WTC11 (cell line): ENCODE measurements around the gene PARL. TPM values are rescaled to one million over a fixed set of nuclear protein-coding genes. Genes with fewer than 3 reads are reported as not detected.

Source experiments
- ATAC-seq: fragments of 200-7000 bp; cut with Tn5 transposase; 2 replicates; pipeline ENCODE4 v1.10.0; 2021; ENCODE audit warnings: mild to moderate bottlenecking, moderate library complexity
- CTCF ChIA-PET: fragments of 300-600 bp; sonication (Branson Sonifier 250); formaldehyde crosslinking; loops from one replicate; lab custom pipeline; 2021; ENCODE audit warnings: antibody characterized with exemption; lab: Charles Lee
- POLR2A ChIA-PET: fragments of 350-600 bp; sonication (Branson Sonifier 250); formaldehyde crosslinking; loops from one replicate; lab custom pipeline; 2021; ENCODE audit warnings: antibody characterized with exemption; lab: Charles Lee
- DNase-seq: peaks from one replicate; pipeline ENCODE4 v3.0.0; 2021; ENCODE audit warnings: low spot score
- H3K27ac Mint-ChIP-seq: 2 replicates; pipeline ENCODE4 v1.8.0; 2021; ENCODE audit warnings: mixed read lengths
- H3K27me3 Mint-ChIP-seq: 2 replicates; pipeline ENCODE4 v1.8.0; 2021; ENCODE audit warnings: low read depth, mild to moderate bottlenecking, moderate library complexity, mixed read lengths
- H3K36me3 Mint-ChIP-seq: 2 replicates; pipeline ENCODE4 v1.8.0; 2021; ENCODE audit warnings: mixed read lengths
- H3K4me1 Mint-ChIP-seq: 2 replicates; pipeline ENCODE4 v1.8.0; 2022; ENCODE audit warnings: mixed read lengths
- H3K4me3 Mint-ChIP-seq: 2 replicates; pipeline ENCODE4 v1.8.0; 2021; ENCODE audit warnings: mild to moderate bottlenecking, moderate library complexity, mixed read lengths
- H3K9me3 Mint-ChIP-seq: 2 replicates; pipeline ENCODE4 v1.8.0; 2021; ENCODE audit warnings: mixed read lengths
- AR ChIP-seq: fragments of 250-450 bp; sonication (Bioruptor Pico); IDR thresholded peaks from 2 replicates; pipeline ENCODE4 v1.9.0; 2021; ENCODE audit warnings: mild to moderate bottlenecking
- ARID4B ChIP-seq: sonication (generic); formaldehyde crosslinking; IDR thresholded peaks from 2 replicates; pipeline ENCODE4 v1.8.0; 2023; ENCODE audit warnings: missing genetic modification reagents, mild to moderate bottlenecking, borderline replicate concordance
- ATF1 ChIP-seq: sonication (generic); formaldehyde crosslinking; IDR thresholded peaks from 2 replicates; pipeline ENCODE4 v1.8.1; 2023; ENCODE audit warnings: mild to moderate bottlenecking, moderate library complexity, missing genetic modification reagents
- ATF3 ChIP-seq: sonication (generic); formaldehyde crosslinking; conservative IDR thresholded peaks from 2 replicates; pipeline ENCODE4 v1.8.1; 2022; ENCODE audit warnings: mild to moderate bottlenecking, missing genetic modification reagents
- CREB1 ChIP-seq: sonication (generic); formaldehyde crosslinking; IDR thresholded peaks from 2 replicates; pipeline ENCODE4 v1.8.0; 2023; ENCODE audit warnings: mild to moderate bottlenecking, missing genetic modification reagents
- ESRRA ChIP-seq: sonication (generic); formaldehyde crosslinking; IDR thresholded peaks from 2 replicates; pipeline ENCODE4 v1.8.1; 2022; ENCODE audit warnings: mild to moderate bottlenecking, missing genetic modification reagents, borderline replicate concordance
- GTF2I ChIP-seq: fragments of 250-450 bp; sonication (Bioruptor Pico); conservative IDR thresholded peaks from 2 replicates; pipeline ENCODE4 v1.4.0; 2021; ENCODE audit warnings: mild to moderate bottlenecking
- HMGA2 ChIP-seq: fragments of 250-450 bp; sonication (Bioruptor Pico); IDR thresholded peaks from 2 replicates; pipeline ENCODE4 v1.4.0; 2021; ENCODE audit warnings: mild to moderate bottlenecking, moderate library complexity
- HMGXB4 ChIP-seq: sonication (generic); formaldehyde crosslinking; IDR thresholded peaks from 2 replicates; pipeline ENCODE4 v1.8.1; 2023; ENCODE audit warnings: mild to moderate bottlenecking, moderate library complexity, missing genetic modification reagents
- JUN ChIP-seq: sonication (generic); formaldehyde crosslinking; IDR thresholded peaks from 2 replicates; pipeline ENCODE4 v1.8.0; 2023; ENCODE audit warnings: mild to moderate bottlenecking, missing genetic modification reagents
- MYBL2 ChIP-seq: sonication (generic); formaldehyde crosslinking; IDR thresholded peaks from 2 replicates; pipeline ENCODE4 v1.8.1; 2023; ENCODE audit warnings: mild to moderate bottlenecking, moderate library complexity, missing genetic modification reagents
- NFATC4 ChIP-seq: fragments of 250-450 bp; sonication (Bioruptor Pico); IDR thresholded peaks from 2 replicates; pipeline ENCODE4 v1.9.0; 2021; ENCODE audit warnings: mild to moderate bottlenecking
- NR3C1 ChIP-seq: sonication (generic); formaldehyde crosslinking; conservative IDR thresholded peaks from 2 replicates; pipeline ENCODE4 v1.8.1; 2023; ENCODE audit warnings: low read depth, mild to moderate bottlenecking, missing genetic modification reagents
- OVOL2 ChIP-seq: fragments of 250-450 bp; sonication (Bioruptor Pico); IDR thresholded peaks from 2 replicates; pipeline ENCODE4 v1.9.0; 2021; ENCODE audit warnings: mild to moderate bottlenecking, borderline replicate concordance
- PREB ChIP-seq: sonication (generic); formaldehyde crosslinking; IDR thresholded peaks from 2 replicates; pipeline ENCODE4 v1.8.1; 2022; ENCODE audit warnings: mild to moderate bottlenecking, missing genetic modification reagents, moderate library complexity, borderline replicate concordance
- SMAD3 ChIP-seq: sonication (generic); formaldehyde crosslinking; IDR thresholded peaks from 2 replicates; pipeline ENCODE4 v1.8.0; 2022; ENCODE audit warnings: missing genetic modification reagents, mild to moderate bottlenecking, borderline replicate concordance
- USF2 ChIP-seq: sonication (generic); formaldehyde crosslinking; IDR thresholded peaks from 2 replicates; pipeline ENCODE4 v1.8.1; 2023; ENCODE audit warnings: mild to moderate bottlenecking, missing genetic modification reagents, moderate library complexity
- ZBTB21 ChIP-seq: sonication (generic); formaldehyde crosslinking; IDR thresholded peaks from 2 replicates; pipeline ENCODE4 v1.8.1; 2023; ENCODE audit warnings: mild to moderate bottlenecking, missing genetic modification reagents, borderline replicate concordance
- ZNF138 ChIP-seq: sonication (generic); formaldehyde crosslinking; conservative IDR thresholded peaks from 2 replicates; pipeline ENCODE4 v1.8.1; 2022; ENCODE audit warnings: mild to moderate bottlenecking, moderate library complexity, missing genetic modification reagents
- ZNF281 ChIP-seq: sonication (generic); formaldehyde crosslinking; IDR thresholded peaks from 2 replicates; pipeline ENCODE4 v1.8.0; 2023; ENCODE audit warnings: mild to moderate bottlenecking, missing genetic modification reagents
- ZNF416 ChIP-seq: fragments of 250-450 bp; sonication (Bioruptor Pico); IDR thresholded peaks from 2 replicates; pipeline ENCODE4 v1.9.0; 2021; ENCODE audit warnings: mild to moderate bottlenecking, inconsistent platforms
- ZNF423 ChIP-seq: fragments of 250-450 bp; sonication (Bioruptor Pico); IDR thresholded peaks from 2 replicates; pipeline ENCODE4 v2.1.2; 2022; ENCODE audit warnings: mild to moderate bottlenecking, moderate library complexity
- total RNA-seq: library from RNA; stranded (reverse); gene quantifications from 3 replicates; pipeline ENCODE4 v1.2.3, GENCODE V29; 2021

PARL gene
- total RNA-seq, 1 experiment from 2014 or later: 93.5 TPM

GRCh38 chr3:183796372-183796771 lies 88.3 kb downstream of the PARL start (continued):
- TF ChIP-seq ARID4B (no peak), AR (CRISPR knock-in tag) (no peak), ZBTB21 (no peak), OVOL2 (CRISPR knock-in tag) (no peak), JUN (CRISPR knock-in tag) (no peak), SMAD3 (no peak), ESRRA (CRISPR knock-in tag) (no peak), MYBL2 (no peak), NFATC4 (CRISPR knock-in tag) (no peak), ATF3 (CRISPR knock-in tag) (no peak)

- CTCF ChIA-PET: no interaction called here
- TF ChIP-seq ZNF416 (CRISPR knock-in tag) (no peak), PREB (CRISPR knock-in tag) (no peak), ZNF138 (CRISPR knock-in tag) (no peak), ZNF423 (CRISPR knock-in tag) (no peak), ATF1 (CRISPR knock-in tag) (no peak), CREB1 (CRISPR knock-in tag) (no peak), GTF2I (CRISPR knock-in tag) (no peak), HMGA2 (CRISPR knock-in tag) (no peak), ZNF281 (CRISPR knock-in tag) (no peak), NR3C1 (CRISPR knock-in tag) (no peak), HMGXB4 (no peak), USF2 (CRISPR knock-in tag) (no peak)
Observed at GRCh38 chr3:183794452-183794851, 90.2 kb downstream of the PARL start.

More at GRCh38 chr3:183794452-183794851, 90.2 kb downstream of the PARL start:
- H3K36me3 Mint-ChIP-seq: peaks cover 63% of the 10 kb centered on the region
- H3K4me1 Mint-ChIP-seq: no peaks in the 10 kb centered on the region
- no peaks in the 10 kb centered on the region for H3K9me3 Mint-ChIP-seq
- DNase-seq (no peak), ATAC-seq (no peak)
- POLR2A ChIA-PET: no interaction called here
- no peak overlapping the region for H3K27ac Mint-ChIP-seq
- H3K4me3 Mint-ChIP-seq: no peak overlapping the region
- H3K27me3 Mint-ChIP-seq: no peaks in the 10 kb centered on the region
